Measurements from ENCODE around the gene VSIG1.

DNA sequence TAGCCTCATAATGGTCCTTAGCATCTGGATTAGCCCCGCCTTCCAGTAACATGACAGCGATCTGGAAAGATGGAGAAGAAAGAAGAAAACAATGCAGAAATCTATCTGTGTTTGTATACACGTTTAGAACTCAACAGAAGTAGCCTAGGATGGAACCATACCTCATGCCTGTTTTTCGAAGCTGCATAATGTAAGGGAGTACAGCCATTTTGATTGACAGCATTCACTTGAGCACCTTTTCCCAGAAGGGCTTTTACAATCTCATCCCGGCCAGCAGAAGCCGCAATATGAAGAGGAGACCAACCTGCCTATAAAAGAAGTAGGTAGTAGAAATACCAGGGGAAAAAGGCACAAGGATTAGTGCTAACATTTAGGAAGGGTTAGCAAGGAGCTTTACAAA is 42.9 kb downstream of the VSIG1 start:
- TF ChIP-seq, protein P1, sequence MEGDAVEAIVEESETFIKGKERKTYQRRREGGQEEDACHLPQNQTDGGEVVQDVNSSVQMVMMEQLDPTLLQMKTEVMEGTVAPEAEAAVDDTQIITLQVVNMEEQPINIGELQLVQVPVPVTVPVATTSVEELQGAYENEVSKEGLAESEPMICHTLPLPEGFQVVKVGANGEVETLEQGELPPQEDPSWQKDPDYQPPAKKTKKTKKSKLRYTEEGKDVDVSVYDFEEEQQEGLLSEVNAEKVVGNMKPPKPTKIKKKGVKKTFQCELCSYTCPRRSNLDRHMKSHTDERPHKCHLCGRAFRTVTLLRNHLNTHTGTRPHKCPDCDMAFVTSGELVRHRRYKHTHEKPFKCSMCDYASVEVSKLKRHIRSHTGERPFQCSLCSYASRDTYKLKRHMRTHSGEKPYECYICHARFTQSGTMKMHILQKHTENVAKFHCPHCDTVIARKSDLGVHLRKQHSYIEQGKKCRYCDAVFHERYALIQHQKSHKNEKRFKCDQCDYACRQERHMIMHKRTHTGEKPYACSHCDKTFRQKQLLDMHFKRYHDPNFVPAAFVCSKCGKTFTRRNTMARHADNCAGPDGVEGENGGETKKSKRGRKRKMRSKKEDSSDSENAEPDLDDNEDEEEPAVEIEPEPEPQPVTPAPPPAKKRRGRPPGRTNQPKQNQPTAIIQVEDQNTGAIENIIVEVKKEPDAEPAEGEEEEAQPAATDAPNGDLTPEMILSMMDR (IDR thresholded peaks at IDR 0.05), result no peak
- no peak for TF ChIP-seq POLR2A (IDR thresholded peaks at IDR 0.05)
